ENCODE data around the gene BHLHE40. TPM values are rescaled to one million over a fixed set of nuclear protein-coding genes. Genes with fewer than 3 reads are reported as not detected.

The BHLHE40 gene
- polyA plus RNA-seq, 2 of the 4 experiments (the other 2 are of a cell fraction), result 102 to 160 TPM

DNA sequence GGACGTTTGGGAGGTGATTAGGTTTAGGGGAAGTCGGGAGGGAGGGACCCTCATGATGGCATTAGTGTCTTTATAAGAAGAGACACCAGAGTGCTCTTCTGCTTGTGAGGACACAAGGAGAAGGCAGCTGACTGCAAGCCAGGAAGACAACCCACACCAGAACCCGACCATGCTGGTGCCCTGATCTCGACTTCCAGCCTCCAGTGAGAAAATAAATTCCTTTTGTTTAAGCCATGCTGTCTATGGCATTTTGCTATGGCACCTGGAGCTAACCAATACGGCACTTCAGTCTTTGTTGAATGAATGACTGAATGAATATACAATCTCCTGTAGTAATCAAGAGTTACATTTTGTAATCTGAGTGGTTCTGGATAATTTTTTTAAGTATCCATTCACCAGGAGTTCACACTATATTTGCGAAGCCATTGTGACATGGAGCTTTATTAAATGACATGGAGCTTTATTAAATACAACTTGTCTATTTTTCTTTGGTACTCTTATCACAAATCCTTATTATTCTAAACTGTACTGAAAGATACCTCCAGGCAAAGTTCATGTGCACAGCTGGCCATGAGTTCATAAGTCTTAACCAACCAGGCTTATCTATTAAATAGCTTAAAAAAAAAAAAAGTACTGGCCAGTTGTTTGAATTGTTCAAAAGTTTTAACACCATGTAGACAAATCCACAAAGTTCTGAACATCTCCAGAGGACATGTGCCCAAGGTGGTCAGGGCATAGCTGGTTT, 24.8 kb upstream of the BHLHE40 start (continued):
- TF ChIP-seq CHD4 (IDR thresholded peaks at IDR 0.05; ENCODE audit: borderline replicate concordance) (no peak), HEYL (CRISPR knock-in tag; IDR thresholded peaks at IDR 0.05) (no peak), RCOR1 (IDR thresholded peaks at IDR 0.05; ENCODE audit: low read depth, low read length) (no peak), CHD2 (IDR thresholded peaks at IDR 0.05; ENCODE audit: low read length, partially characterized antibody) (no peak), POLR2AphosphoS2 (conservative IDR thresholded peaks at IDR 0.05; ENCODE audit: low read length) (no peak), NFE2L2 (conservative IDR thresholded peaks at IDR 0.05; ENCODE audit: low read length) (no peak), RNF2 (IDR thresholded peaks at IDR 0.05; ENCODE audit: borderline replicate concordance, low read depth) (no peak)
- TF ChIP-seq, protein P1, sequence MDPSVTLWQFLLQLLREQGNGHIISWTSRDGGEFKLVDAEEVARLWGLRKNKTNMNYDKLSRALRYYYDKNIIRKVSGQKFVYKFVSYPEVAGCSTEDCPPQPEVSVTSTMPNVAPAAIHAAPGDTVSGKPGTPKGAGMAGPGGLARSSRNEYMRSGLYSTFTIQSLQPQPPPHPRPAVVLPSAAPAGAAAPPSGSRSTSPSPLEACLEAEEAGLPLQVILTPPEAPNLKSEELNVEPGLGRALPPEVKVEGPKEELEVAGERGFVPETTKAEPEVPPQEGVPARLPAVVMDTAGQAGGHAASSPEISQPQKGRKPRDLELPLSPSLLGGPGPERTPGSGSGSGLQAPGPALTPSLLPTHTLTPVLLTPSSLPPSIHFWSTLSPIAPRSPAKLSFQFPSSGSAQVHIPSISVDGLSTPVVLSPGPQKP (IDR thresholded peaks at IDR 0.05; ENCODE audit: low read depth, low read length), result no peak

DNA sequence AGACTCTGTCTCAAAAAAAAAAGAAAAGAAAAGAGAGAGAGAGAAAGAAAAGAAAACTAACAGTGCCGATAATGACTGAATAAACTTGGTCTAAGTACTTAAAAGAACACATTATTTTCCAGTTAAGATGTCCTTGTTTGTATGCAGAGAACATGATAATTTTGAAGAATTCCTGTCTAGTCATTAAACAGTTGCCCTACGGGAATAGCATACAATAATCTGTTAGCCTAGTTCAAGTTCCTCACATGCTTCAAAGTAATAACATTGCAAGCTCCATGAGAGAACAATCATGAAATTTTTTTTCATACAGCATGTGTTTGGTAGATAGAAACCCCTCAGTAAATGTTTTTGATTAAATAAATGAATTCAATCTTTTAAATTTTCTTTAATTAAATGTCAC, 23.1 kb upstream of the BHLHE40 start:
- CTCF ChIA-PET, result interaction anchor here (1.5 to 2.2 kb wide), 2 partner anchors 13 to 71 kb away, joined by 5 to 6 read pairs; no protein-coding TSS in a partner anchor
- FAIRE-seq, result no peak
- Histone ChIP-seq H3K4me2 (no peak overlapping the region), H3K27ac (no peak overlapping the region), H3K4me3 (no peak overlapping the region), H3K4me1 (peaks cover 5% of the 10 kb centered on the region; the same call in 2 of the 3 replicates), H3K9me3 (peaks cover 27% of the 10 kb centered on the region)
- POLR2A ChIA-PET, result no interaction called here
- no peak for TF ChIP-seq NFE2L2 (conservative IDR thresholded peaks at IDR 0.05; ENCODE audit: low read length)
- no peak for TF ChIP-seq KDM5A (IDR thresholded peaks at IDR 0.05)
- no peak for TF ChIP-seq RCOR1 (IDR thresholded peaks at IDR 0.05; ENCODE audit: low read depth, low read length)
- TF ChIP-seq, protein P2, sequence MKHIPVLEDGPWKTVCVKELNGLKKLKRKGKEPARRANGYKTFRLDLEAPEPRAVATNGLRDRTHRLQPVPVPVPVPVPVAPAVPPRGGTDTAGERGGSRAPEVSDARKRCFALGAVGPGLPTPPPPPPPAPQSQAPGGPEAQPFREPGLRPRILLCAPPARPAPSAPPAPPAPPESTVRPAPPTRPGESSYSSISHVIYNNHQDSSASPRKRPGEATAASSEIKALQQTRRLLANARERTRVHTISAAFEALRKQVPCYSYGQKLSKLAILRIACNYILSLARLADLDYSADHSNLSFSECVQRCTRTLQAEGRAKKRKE (CRISPR knock-in tag; IDR thresholded peaks at IDR 0.05; ENCODE audit: low read depth), result no peak
- TF ChIP-seq CBX8 (IDR thresholded peaks at IDR 0.05), result no peak
- TF ChIP-seq, protein P1 (IDR thresholded peaks at IDR 0.05; ENCODE audit: low read depth, low read length), result no peak
- 71% methylated on average over 2 of the region's 2 CpGs for WGBS (ENCODE audit: missing lambda C conversion rate)
- no peak for DNase-seq (ENCODE audit: low read depth in 1 of 2, low spot score in 1 of 2)
- ATAC-seq, result no peak

DNA sequence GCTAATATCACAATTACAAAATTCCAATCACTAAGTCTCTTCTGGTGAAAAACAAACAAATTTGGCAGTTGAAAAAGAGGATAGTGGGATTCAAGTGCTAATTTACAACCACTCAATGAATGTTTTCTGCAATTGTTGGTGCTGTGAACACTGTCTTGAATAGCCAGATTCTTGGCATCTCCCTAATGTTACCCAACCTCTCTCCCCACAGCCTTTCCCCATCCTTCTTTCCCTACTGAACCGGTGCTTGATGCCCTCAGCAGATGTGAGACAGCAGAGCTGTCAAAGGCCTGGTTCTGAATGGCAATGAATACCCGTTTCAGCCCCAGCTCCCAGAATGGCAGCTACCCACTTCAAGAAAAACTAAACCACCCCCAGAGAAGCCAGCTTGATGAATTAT, 22.5 kb upstream of the BHLHE40 start:
- ChIA-PET POLR2A (no interaction called here), CTCF (no interaction called here)
- no peak for FAIRE-seq
- no peak for TF ChIP-seq MAFK (IDR thresholded peaks at IDR 0.05; ENCODE audit: partially characterized antibody)
- TF ChIP-seq TFCP2L1 (CRISPR knock-in tag; IDR thresholded peaks at IDR 0.05), result no peak
- TF ChIP-seq FOXS1 (CRISPR knock-in tag; IDR thresholded peaks at IDR 0.05), result no peak
- TF ChIP-seq KDM1A (IDR thresholded peaks at IDR 0.05; ENCODE audit: low read depth), result no peak
- TF ChIP-seq, protein P3, sequence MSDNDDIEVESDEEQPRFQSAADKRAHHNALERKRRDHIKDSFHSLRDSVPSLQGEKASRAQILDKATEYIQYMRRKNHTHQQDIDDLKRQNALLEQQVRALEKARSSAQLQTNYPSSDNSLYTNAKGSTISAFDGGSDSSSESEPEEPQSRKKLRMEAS (IDR thresholded peaks at IDR 0.05), result no peak
- no peak for TF ChIP-seq FOSB (CRISPR knock-in tag; IDR thresholded peaks at IDR 0.05)
- no peak for TF ChIP-seq HOXB13 (CRISPR knock-in tag; IDR thresholded peaks at IDR 0.05; ENCODE audit: low read depth)
- no peak for TF ChIP-seq ZNF302 (CRISPR knock-in tag; IDR thresholded peaks at IDR 0.05)
- TF ChIP-seq EHMT2 (IDR thresholded peaks at IDR 0.05; ENCODE audit: low read depth), result no peak
- no peak for TF ChIP-seq RAD21 (conservative IDR thresholded peaks at IDR 0.05 in 1 of 2, IDR thresholded peaks at IDR 0.05 in 1 of 2)
- no peak for TF ChIP-seq POLR2A (IDR thresholded peaks at IDR 0.05; ENCODE audit: low read length)
- no peak for TF ChIP-seq NPAS2 (CRISPR knock-in tag; IDR thresholded peaks at IDR 0.05; ENCODE audit: borderline replicate concordance)
- TF ChIP-seq RCOR1 (IDR thresholded peaks at IDR 0.05; ENCODE audit: low read depth, low read length), result no peak
- no peak for TF ChIP-seq HOXB5 (CRISPR knock-in tag; IDR thresholded peaks at IDR 0.05)
- TF ChIP-seq, protein P1 (IDR thresholded peaks at IDR 0.05; ENCODE audit: low read depth, low read length), result no peak
- no peak for TF ChIP-seq FOSL2 (IDR thresholded peaks at IDR 0.05)
- TF ChIP-seq FOSL2 (CRISPR knock-in tag; IDR thresholded peaks at IDR 0.05), result no peak
- TF ChIP-seq, protein P4, sequence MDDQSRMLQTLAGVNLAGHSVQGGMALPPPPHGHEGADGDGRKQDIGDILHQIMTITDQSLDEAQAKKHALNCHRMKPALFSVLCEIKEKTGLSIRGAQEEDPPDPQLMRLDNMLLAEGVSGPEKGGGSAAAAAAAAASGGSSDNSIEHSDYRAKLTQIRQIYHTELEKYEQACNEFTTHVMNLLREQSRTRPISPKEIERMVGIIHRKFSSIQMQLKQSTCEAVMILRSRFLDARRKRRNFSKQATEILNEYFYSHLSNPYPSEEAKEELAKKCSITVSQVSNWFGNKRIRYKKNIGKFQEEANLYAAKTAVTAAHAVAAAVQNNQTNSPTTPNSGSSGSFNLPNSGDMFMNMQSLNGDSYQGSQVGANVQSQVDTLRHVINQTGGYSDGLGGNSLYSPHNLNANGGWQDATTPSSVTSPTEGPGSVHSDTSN (IDR thresholded peaks at IDR 0.05), result no peak
- no peak for TF ChIP-seq ZC3H11A (IDR thresholded peaks at IDR 0.05)
- WGBS (ENCODE audit: missing lambda C conversion rate), result 72% methylated on average over 2 of the region's 2 CpGs
- no peak overlapping the region for H3K4me3 ChIP-seq
- no peak for DNase-seq (ENCODE audit: low read depth in 1 of 2, low spot score in 1 of 2)
- H3K9me3 ChIP-seq, result peaks cover 27% of the 10 kb centered on the region
- H3K4me1 ChIP-seq, result no peaks in the 10 kb centered on the region
- H3K4me2 ChIP-seq, result no peak overlapping the region
- no peak for ATAC-seq
- no peak overlapping the region for H3K27ac ChIP-seq
